Measurements from ENCODE around the gene SMIM33.
A peak's percentile ranks its signal among the peaks of the same experiment; 100 is the strongest.
"Not testable (repeated sequence)": the region's sequence is repeated elsewhere in the genome, so short reads cannot be mapped to it uniquely, and the experiment has no call there.

SMIM33 gene

DNA sequence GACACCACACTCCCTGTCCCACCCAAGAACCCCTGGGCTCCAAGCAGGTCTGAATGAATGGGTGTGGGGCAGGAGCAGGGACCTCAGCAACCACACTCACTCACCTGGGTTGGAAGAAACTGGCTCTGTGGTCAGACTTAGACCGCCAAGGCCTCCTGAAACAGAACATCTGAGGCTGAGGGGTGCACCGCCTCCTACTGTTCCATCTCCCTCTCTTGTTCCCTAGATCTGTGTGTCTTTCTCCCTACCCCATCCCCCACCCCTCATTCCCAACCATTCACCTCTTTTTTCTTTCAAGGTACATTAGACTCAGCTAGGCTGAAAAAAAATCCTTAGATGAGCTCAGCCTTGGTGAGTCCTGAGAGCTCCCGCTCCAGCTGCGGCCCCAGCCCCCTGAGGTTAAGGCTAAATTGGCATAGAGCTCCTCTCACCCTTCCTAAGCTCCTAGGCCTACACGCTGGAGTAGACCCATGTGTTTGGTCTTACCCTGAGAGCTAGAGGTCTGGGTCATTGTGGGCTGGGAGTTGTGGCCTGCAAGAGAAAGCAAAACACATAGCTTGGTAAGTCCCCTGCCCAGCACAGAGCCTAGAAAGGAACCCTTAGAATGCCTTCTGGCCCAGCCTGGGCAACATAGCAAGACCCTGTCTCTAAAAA, 13.0 kb upstream of the SMIM33 start:
- DNase-seq, result no peak

DNA sequence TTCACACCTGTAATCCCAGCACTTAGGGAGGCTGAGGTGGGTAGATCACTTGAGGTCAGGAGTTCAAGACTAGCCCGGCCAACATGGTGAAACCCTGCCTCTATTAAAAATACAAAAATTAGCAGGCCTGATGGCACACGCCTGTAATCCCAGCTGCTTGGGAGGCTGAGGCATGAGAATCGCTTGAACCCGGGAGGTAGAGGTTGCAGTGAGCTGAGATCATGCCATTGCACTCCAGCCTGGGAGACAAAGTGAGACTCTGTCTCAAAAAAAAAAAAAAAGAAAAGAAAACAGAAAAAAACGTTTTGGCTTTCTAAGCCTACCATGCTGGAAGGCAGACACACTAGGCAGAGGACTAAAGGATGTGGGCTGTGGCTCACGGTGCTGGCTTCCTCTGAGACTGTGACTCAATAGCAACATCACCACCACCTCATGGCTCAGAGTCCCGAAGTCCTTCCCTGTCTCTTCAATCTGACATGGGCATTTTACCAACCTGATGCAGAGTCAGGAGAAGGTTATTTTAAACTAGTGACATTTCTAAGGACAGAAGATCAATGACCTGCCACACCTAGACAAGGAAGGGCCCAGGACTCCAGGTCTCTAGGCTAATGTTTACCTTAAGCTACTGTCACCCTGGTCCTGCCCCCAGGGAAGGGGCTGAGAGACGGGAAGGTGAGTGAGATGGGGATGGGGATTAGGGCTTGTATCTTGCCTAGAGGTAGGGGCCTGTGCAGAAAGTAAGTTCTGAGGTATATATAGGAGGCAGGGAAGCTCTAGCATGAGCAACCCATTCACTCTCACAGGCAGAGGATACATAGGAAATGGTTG, 12.0 kb upstream of the SMIM33 start:
- DNase-seq, result no peak

DNA sequence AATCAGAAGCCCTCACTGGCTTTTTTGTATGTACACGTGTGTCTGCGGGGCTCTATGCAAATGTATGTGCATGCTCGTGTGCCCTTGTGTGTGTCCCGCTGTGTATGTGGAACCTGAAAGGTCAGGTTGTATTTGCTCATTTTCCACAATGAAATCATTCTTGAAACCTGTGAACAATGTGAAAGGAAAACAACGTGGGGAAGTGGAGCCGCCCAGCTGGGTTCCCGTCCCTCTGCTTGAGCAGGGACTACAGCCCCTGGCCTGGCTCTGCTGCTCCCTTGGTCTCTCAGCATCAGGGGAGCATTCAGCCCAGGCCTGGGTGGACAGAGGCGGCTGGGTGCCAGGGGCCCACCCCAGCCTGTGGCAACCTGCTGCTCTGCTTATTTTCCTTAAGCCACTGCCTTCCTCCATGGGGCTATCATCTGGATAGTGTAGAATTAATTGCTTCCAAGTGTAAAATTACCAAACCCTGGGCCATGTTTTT, 11.3 kb upstream of the SMIM33 start:
- no peak for DNase-seq

DNA sequence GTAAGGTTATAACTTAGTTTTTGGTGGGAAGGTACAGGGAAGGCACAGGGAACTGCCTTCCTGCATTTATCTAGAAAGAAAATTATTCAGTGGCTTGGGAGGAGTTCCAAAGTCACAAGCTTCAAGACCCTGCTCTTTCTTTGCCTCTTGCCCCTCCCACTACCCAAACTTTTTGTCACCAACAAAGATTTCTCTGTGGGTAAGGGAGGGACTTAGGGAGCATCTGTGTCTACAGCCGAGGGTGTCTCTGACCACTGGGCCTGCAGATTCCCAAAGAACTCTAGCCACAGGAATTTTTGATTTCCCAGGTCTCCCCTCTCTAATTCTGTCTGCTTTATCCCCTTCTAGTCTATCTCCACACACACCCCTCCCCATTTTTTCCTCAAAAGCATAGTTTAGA, 10.3 kb upstream of the SMIM33 start:
- no peak for DNase-seq

DNA sequence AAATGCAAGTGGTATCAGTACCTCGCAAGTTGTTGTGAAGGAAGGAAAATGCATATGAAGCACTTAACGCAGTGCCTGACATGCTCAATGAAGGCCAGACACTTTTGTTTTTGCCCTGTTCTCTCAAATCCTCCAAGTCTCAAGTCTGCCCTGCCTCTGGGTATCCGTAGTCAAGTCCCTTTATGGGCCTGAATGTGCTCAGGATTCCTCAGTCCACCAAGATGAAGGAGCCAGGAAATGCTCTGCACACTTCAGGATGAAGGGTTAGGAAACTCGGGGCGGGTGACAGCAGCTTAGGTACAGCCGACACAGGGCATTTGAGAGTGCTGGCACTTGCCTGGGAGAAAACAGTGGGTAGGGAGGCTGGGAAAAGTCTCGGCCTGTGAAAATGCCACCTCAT, 9.6 kb upstream of the SMIM33 start:
- DNase-seq, result no peak

DNA sequence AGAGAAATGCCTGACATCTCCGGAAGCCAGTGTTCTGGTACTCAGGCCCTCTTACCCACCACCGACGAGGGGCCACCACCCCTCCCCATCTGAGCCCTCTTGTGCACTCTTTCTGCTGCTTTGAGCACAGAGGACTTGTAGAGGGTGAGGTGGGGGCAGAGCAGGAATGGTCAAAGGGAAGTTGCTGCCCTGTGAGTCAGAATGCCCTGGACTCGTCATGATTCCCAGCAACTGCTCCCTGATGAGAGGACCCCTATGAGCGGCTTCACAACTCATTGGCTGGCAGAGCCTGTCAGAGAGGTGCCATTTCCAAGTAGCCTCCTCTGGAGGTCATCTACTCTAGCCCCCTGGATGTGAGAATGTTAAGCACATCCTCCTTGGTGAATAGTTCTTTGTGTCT, 9.1 kb upstream of the SMIM33 start:
- DNase-seq, result no peak

DNA sequence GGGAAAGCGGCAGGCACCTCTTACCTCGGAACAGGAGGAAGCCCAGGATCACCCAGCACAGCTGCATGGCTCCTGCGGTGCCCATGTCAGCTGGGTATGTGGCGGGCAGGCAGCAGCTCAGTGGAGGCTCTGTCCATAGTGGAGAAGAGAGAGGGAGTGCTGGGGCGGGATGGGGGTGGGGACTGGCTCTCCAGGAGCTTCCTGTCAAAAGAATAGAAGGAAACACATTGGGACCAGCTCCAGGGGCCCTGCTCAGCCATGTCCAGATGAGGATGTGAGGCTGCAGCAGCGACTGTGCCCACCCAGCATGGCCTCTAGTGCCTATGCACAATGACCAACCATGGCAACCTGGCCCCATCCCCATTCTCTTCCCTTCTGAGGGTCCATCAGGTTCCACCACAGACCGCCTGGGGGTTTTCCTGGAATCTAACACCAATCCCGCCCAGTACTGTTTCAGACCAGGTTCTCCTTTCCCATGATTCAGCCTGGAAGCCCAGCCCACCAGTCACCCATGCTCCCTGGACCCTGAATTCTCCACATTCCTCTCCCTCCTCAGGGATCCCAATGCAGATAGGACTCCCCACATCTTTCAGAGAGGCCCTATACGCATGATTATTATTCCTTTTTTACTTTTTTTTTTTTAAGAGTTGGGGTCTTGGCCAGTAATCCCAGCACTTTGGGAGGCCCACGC, 8.1 kb upstream of the SMIM33 start, which contains the start of gene ECSCR:
ECSCR (minus strand) TSS at position 158 of the 691 bp plus-strand sequence; CDS start at position 85, 73 bp downstream.
- no peak for DNase-seq

DNA sequence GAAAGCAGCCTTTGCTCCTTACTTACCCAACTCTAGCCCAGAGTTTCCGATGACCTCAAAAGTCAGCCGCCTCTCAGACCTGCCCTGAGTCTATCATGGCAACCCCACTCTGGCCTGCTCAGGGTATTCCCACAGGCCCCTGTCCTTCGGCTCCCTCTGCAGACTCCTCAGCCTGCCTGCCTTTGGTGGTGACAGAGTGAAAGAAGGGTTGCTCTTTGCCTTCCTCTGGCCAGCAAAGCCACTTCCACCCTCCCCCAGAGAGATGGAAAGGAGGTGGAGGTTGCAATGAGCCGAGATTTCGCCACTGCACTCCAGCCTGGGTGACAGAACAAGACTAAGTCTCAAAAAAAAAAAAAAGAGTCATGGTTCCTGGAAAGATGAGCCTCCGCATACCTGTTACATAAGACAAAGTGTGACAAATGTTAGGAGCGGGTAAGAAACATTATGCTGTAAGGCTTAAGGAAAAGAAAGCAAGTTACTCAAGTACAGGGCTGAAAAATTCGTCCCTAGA, 2.3 kb upstream of the SMIM33 start:
- DNase-seq, result no peak

DNA sequence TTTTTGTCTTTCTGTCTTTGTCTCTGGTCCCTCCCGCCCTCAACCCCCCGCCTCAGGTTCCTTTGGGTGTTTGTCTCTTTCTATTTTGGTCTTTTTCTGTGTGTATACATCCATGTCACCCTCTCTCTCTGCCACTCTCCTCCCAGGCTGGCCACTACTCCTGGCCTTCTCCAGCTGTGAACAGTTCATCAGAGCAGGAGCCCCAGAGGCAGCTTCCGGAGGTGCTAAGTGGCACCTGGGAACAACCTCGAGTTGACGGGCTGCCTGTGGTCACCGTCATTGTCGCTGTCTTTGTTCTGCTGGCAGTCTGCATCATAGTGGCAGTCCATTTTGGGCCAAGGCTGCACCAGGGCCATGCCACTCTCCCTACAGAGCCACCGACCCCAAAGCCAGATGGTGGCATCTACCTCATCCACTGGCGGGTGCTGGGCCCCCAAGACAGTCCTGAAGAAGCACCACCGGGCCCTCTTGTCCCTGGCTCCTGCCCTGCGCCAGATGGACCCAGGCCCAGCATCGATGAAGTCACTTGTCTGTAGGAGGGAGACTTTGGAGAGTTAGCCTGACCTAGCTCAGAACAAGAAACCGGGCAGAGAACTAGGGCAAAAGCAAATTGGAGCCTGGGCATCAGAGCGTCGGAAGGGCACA, 1.7 kb downstream of the SMIM33 start:
- no peak for DNase-seq

DNA sequence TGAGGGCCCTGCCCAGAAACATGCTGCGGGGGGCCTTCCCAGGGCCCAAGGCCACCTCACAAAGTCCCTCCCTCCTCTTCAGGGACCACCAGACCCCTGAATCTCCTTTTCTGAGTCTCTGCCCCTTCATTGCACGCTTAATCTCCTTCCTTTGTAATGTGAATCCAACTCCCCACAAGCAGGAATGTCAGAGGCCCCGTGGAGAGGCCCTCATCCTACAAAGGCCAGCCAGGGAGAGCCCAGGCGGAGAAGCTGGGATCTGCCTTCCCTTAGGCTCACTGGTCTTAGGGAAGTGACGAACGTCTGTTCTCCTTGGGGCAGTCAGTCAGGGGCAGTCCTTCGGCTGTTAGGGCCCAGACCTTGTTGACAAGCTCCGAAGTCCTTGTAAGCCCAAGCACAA, 2.3 kb downstream of the SMIM33 start:
- DNase-seq, result no peak

DNA sequence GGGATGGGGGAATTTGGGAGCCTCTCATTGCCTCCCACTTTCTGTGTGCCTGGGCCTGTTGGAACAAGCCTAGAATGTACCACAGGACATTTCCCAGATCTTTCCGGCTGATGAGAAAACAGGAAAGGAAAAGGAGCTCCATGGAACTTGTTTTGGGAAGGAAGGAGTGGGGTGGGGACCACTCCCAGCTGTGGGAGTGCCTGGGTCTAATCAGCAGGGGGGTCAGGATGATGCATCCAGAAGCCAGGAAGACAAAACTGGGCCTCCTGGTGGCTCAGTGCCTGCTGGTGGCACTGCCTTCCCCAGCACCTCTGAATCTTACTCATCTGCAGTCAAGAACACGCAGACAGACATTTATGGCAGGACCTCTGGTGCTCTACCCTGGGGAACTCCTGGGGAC, 2.8 kb downstream of the SMIM33 start:
- DNase-seq, result no peak

DNA sequence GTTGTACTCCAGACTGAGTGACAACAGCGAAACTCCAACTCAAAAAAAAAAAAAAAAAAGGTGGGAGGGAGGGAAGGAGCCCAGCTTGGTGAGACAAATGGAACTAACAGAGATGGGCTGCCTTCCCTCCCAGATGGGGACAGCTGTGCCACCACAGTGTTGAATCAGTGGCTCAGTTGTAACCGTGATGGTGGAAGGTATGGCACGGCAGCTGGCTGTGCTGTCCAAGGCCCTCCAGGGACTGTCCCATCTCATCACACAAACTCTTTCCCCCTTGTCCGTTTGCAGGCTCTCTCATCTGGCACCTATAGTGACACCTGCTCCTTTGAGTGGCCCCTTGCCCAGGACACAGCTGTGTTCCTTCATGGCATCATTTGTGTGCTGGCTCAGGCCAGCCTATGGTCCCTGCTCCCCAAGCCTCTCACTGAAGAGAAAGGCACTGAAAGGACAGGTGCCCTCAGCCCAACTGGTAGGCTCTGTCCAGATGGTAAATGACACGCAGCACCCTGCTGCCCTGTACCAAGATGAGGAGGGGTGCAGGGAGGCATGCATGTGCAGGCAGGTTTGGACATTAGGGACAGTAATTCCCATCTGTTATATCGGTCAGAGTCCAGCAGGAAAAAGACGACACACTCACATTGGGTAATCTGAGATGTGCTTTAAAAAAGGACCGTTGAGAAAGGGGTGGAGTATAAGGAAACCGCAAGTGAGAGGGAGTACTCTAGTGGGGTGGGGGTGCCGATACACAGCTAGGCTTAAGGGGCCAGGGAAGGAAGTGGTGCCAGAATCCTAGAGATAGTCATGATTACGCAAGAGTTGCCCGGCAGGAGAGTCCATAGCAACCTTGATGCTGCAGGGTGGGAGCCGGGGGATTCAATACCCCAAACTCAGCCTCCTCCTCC, 4.3 kb downstream of the SMIM33 start:
- peak; percentile 53 for DNase-seq

DNA sequence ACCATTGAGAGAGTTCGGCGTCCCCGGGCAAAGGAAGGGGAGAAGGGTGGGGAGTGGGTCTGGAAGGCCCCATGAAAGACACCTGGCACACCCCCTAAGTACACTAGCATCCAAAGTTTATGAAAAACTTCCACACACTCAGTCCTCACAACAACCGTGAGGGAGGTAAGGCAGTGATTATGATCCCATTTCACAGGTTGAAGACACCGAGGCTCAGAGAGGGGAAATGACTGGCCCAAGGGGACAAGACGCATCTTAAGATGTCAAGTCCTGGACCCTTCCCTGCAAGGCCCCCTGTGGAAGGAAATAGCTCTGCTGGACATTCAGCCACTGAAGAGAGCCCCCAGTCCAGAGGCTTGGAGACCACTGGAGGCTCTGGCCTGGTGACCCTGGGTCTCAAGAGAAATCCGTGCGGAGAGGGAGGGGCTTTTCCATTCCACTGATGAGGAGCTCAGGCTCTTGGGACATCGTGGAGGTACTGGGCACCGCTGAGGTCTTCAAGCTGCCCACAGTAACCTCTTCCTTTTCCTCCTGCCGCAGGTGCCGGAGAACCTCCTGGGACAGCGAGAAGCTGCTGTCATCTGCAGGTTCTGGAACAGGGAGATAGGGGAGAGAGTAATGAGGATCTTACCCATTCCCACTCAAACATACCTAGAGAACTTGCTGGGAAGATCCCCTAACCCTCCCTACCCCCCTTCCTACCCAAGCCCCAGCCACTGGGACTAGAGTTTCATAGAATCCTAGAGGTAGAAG, 5.2 kb downstream of the SMIM33 start:
- DNase-seq, result no peak

DNA sequence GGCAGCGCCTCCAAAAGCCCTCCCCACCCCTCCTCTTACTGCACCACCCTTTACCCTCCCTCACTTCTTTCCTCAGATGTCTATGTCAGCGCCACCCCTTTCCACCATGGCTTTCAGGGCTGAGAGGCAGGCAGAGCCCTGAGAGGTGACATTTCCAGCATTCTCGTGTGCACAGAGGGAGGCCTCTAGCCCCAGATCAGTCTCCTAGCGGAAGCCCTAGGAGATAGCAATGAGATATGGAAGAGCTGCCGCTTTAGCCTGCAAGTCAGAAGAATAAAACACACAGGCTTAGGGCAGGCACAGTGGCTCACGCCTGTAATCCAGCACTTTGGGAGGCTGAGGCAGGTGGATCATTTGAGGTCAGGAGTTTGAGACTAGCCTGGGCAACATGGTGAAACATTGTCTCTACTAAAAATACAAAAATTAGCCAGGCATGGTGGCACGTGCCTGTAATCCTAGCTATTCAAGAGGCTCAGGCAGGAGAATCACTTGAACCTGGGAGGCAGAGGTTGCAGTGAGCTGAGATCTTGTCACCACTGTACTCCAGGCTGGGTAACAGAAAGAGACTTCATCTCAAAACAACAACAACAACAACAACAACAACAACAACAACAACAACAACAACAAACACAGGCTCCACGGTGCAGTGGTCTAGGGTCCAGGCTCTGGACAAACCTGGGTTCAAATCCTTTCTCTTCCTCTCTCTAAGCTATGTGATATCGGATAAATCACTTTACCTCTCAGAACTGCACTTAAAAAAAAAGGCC, 8.0 kb downstream of the SMIM33 start:
- not testable (repeated sequence) for DNase-seq

DNA sequence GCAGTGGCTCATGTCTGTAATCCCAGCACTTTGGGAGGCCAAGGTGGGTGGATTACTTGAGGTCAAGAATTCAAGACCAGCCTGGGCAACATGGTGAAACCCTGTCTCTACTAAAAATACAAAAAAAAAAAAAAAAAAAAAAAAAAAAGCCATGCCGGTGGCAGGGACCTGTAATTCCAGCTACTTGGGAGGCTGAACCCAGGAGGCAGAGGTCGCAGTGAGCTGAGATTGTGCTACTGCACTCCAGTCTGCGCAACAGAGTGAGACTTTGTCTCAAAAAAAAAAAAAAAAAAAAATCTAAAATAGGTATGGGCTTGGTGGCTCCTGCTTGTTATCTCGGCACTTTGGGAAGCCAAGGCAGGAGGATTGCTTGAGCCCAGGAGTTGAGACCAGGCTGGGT, 8.9 kb downstream of the SMIM33 start:
- not testable (repeated sequence) for DNase-seq

DNA sequence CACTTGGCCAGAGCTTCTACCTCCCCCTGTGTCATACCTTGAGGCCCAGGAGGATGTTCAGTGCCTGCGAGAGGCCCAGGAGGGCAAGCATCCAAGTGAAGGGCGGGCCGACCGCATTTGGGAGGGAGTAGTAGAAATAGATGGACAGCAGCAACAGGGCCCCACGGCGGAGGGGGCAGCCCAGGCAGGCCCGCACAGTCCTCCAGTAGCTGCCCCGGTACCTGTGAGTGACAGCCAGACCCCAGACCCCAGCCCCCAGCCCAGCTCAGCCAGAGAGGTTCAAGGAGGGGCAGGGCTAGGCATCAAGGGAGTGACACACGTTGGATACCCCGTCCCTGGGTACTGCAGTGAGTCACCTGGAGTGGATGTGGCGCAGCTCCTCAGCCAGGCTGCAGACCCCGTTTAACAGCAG, 10.3 kb downstream of the SMIM33 start:
- DNase-seq, result peak; percentile 86

DNA sequence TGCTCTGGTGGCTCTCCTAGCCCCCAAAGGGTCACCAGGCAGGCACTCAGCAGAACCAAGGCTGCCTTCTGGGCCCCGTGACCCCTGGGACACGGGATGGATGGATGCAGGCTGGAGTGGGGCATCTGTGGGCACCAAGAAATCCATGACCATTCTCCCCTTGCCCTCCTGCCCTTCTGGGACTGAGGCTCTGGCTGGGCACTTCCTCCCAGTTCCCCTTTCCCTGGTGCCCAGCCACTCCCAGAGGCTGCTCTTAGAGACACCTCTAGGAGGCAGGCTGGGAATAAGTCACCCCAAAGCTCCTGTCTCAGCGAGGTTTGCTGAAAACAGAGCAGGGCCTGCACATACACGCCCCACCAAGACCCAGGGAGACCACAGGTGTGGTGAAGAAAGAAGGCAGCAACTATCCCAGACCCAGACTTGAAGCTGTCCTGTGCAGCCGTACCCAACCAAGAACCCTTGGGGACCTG, 10.8 kb downstream of the SMIM33 start:
- no peak for DNase-seq

DNA sequence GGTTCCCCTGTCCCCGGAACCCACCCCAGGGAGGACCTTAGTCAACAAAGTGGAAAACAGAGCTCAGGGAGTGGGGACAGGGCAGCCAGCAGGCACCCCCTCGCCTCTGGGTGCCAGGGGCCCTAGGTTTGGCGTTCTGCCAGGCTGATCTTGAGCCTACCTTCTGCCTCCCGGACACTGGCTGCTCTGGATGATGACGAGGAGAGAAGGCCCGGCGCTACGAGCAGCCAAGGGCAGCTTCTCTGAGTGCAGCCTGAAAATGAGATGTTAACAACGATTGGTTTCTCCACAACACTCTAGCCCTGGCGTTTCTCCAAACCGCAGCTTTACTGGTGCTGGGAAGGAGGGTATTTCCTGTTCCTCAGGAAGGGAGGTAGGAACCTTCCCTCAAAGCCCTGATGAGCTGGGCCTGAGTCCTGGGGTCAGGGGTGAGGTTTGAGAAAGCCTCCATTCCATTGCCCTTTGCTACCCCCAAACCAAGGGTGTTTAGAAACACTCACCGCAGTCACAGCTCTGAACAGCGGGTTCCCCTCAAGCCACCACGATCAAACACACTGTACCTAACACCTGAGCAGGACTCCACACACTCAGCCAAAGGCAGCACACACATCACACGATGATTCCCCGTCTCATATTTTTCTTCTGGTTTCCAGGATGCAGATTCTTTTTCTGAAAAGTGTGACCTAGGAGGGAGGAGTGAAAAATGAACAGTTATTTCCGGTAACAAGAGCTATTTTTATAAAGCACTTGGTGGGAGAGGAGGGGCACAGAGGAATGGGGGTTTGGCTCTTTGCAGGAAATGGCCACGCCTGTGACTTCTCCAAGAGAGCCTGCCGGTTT, 11.5 kb downstream of the SMIM33 start, which contains the start of gene STING1:
STING1 (minus strand) TSS at position 709 of the 840 bp plus-strand sequence. CDS start 1,054 bp downstream, outside the sequence.
- peak; percentile 91 for DNase-seq

DNA sequence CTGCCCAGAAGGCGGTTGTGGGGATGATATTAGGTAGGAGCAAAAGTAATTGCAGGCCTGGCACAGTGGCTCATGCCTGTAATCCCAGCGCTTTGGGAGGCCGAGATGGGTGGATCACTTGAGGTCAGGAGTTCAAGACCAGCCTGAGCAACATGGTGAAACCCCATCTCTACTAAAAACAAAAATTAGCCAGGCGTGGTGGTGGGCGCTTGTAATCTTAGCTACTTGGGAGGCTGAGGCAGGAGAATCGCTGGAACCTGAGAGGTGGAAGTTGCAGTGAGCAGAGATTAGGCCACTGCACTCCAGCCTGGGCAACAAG, 12.0 kb downstream of the SMIM33 start:
- not testable (repeated sequence) for DNase-seq

Data from left hindlimb (tissue), 1 donor.